ENCODE results near the gene SAMD4A.

The SAMD4A gene

GRCh38 chr14:54828037-54828436 is 261.1 kb downstream of the SAMD4A start:
- no peak overlapping the region for H3K4me3 ChIP-seq (replicated peaks in 1 of 2; ENCODE audit: low read depth in 2 of 2, low read length in 2 of 2)
- DNase-seq (ENCODE audit: low read depth in 2 of 2), result no peak
- TF ChIP-seq CTCF (IDR thresholded peaks at IDR 0.05; ENCODE audit: low read depth, low read length), result no peak

- TF ChIP-seq CTCF (IDR thresholded peaks at IDR 0.05; ENCODE audit: low read depth, low read length), result no peak
- peak in 1 of 2 donors; percentile 5 for DNase-seq (ENCODE audit: low read depth in 2 of 2)
These were observed 262.7 kb downstream of the SAMD4A start for GRCh38 chr14:54829486-54830224.

GRCh38 chr14:54830650-54831049 is 263.7 kb downstream of the SAMD4A start:
- no peak for DNase-seq (ENCODE audit: low read depth in 2 of 2)
- H3K4me3 ChIP-seq (replicated peaks in 1 of 2; ENCODE audit: low read depth in 2 of 2, low read length in 2 of 2), result no peak overlapping the region
- TF ChIP-seq CTCF (IDR thresholded peaks at IDR 0.05; ENCODE audit: low read depth, low read length), result no peak

More at GRCh38 chr14:54829486-54830224, 262.7 kb downstream of the SAMD4A start:
- no peak overlapping the region for H3K4me3 ChIP-seq (replicated peaks in 1 of 2; ENCODE audit: low read depth in 2 of 2, low read length in 2 of 2)

GRCh38 chr14:54834081-54834480 is 267.2 kb downstream of the SAMD4A start:
- no peak overlapping the region for H3K4me3 ChIP-seq (replicated peaks in 1 of 2; ENCODE audit: low read depth in 2 of 2, low read length in 2 of 2)
- no peak for DNase-seq (ENCODE audit: low read depth in 2 of 2)
- TF ChIP-seq CTCF (IDR thresholded peaks at IDR 0.05; ENCODE audit: low read depth, low read length), result no peak

GRCh38 chr14:54834727-54835126 is 267.8 kb downstream of the SAMD4A start:
- no peak for DNase-seq (ENCODE audit: low read depth in 2 of 2)
- no peak overlapping the region for H3K4me3 ChIP-seq (replicated peaks in 1 of 2; ENCODE audit: low read depth in 2 of 2, low read length in 2 of 2)
- TF ChIP-seq CTCF (IDR thresholded peaks at IDR 0.05; ENCODE audit: low read depth, low read length), result no peak

GRCh38 chr14:54836231-54836630 is 269.3 kb downstream of the SAMD4A start:
- TF ChIP-seq CTCF (IDR thresholded peaks at IDR 0.05; ENCODE audit: low read depth, low read length), result no peak
- DNase-seq (ENCODE audit: low read depth in 2 of 2), result no peak
- no peak overlapping the region for H3K4me3 ChIP-seq (replicated peaks in 1 of 2; ENCODE audit: low read depth in 2 of 2, low read length in 2 of 2)
